GM19372 (cell line): Measurements from ENCODE around the gene GOLGA6L4.
"Not testable (repeated sequence)": the region's sequence is repeated elsewhere in the genome, so short reads cannot be mapped to it uniquely, and the experiment has no call there.

Experiments
- ATAC-seq: cut with Tn5 transposase; IDR thresholded peaks from one replicate; pipeline ENCODE4 v1.9.1; 2021; ENCODE audit warnings: mild to moderate bottlenecking, low read depth, moderate library complexity; ENCODE audit not compliant: unreplicated experiment

GOLGA6L4 gene

GRCh38 chr15:84235573-84235972 lies at the start of gene GOLGA6L4:
Gene GOLGA6L4, plus strand, starts transcription at chr15:84235773. Its CDS starts 62 bp downstream, at chr15:84235835.
- not testable (repeated sequence) for ATAC-seq

GRCh38 chr15:84192982-84193381 lies 42.6 kb upstream of the GOLGA6L4 start:
- not testable (repeated sequence) for ATAC-seq

GRCh38 chr15:84195603-84196002 lies 40.0 kb upstream of the GOLGA6L4 start:
- peak; percentile 92 for ATAC-seq

- not testable (repeated sequence) for ATAC-seq
Observed at GRCh38 chr15:84196530-84197188, 38.9 kb upstream of the GOLGA6L4 start.

GRCh38 chr15:84199865-84200264 lies 35.7 kb upstream of the GOLGA6L4 start:
- not testable (repeated sequence) for ATAC-seq

GRCh38 chr15:84246441-84246840 lies 10.9 kb downstream of the GOLGA6L4 start:
- not testable (repeated sequence) for ATAC-seq
